CD4-positive, alpha-beta T cell treated with Interleukin-4 for 1 hour (primary cell): ENCODE data around the gene PDCD5.
"Not testable (repeated sequence)": the region's sequence is repeated elsewhere in the genome, so short reads cannot be mapped to it uniquely, and the experiment has no call there.

Source experiments
- DNase-seq, 2 donors: peaks; one replicate each; pipeline ENCODE4 v3.0.0-alpha.2; 2020 to 2022

PDCD5 gene, protein sequence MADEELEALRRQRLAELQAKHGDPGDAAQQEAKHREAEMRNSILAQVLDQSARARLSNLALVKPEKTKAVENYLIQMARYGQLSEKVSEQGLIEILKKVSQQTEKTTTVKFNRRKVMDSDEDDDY

DNA sequence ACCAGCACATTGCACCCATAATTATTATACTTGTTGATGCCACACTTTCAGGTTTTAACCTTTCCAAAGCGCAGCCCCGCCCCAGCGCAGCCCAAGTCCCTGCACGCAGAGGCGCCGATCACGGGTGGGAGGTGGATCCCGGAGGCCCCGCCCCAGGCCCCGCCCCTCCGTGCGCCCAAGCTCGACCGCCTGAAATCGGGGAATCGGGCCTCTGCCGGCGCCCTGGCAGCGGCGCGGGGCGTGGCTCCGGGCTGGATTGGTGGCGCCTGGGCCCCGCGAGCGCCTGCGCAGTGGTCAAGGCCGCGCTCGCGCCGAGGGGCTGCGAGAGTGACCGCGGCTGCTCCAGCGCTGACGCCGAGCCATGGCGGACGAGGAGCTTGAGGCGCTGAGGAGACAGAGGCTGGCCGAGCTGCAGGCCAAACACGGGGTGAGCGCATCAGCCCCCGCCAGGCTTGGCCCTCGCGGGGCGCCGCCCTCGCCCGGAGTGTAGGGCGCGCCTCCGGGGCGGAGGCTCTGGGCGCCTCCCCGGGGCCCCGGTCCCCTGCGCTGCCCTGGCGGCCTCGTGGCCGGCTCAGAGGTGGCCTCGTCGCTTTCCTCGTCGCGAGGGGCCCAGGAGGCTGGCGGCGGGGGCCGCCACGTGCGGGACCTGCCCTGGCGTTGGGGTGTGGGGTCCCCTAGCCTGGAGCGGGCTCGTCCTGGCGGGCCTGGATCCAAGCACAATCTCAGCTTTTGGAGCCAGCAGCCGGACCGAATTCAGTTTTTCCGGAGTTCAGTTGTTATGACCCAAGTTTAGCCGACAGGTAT, at the start of gene PDCD5:
PDCD5 (plus strand) TSS at position 290 of the 804 bp plus-strand sequence; CDS start at position 362, 72 bp downstream.
- peak; percentile 97 for DNase-seq

DNA sequence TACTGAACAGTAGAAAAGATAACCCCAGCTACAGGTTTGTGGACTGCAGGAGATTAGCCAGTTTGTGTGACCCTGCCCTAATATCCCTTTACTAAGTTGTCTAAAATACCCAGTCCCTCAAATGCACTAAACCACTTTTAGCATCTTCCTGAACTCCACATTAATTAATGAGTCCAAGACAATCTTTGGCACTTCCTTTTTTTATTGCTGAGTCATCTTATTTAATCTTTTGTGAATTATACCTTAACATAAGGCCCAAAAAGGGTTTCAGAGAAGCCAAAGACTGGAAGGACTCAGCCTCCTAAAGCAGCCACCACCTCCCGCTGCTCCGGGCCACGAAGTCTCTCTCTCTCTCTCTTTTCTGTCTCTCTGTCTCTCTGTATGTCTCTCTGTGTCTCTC, 48.8 kb upstream of the PDCD5 start:
- DNase-seq: no peak

DNA sequence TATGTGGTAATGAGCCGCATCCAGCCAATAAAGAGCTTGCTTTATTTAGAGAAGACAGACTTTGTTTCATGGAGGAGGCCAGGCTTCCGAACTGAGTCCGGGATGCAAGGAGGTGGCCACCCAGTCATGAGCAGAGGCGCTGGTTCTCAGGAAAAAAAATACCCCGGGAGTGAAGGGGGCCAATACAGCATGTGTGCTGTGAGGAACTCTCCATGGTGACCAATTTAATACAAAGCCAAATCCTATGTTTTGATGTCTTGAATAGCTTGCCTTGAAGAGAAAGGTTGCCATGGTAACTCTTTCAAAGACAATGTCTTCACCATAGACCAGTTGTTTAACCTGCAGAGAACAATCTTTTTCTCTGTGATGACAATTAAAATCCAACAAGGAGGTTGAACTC, 43.4 kb upstream of the PDCD5 start:
- DNase-seq: no peak

DNA sequence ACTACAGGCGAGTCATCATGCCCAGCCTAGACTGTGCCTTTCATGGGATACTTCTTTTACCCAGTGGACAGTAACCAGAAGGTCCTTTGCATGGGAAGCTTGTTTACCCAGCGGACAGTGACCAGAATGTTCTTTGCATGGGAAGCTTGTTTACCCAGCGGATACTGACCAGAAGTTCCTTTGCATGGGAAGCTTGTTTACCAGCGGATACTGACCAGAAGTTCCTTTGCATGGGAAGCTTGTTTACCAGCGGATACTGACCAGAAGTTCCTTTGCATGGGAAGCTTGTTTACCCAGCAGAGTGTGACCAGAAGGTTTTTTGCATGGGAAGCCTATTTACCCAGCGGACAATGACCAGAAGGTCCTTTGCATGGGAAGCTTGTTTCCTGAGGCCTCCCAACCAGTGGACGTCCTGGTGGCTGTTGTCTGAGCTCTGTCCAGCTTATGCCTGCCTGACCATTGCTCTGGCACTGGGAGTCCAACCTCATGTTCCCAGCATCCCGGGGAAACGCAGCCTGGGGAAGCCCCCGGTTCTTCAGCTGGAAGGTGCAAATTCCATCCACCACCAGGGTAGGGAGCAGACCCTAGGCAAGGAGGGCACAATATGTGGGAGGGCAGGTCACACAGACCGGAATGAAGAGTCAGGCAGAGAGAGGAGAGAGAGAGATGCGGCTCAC, 41.6 kb upstream of the PDCD5 start:
- DNase-seq: no peak

DNA sequence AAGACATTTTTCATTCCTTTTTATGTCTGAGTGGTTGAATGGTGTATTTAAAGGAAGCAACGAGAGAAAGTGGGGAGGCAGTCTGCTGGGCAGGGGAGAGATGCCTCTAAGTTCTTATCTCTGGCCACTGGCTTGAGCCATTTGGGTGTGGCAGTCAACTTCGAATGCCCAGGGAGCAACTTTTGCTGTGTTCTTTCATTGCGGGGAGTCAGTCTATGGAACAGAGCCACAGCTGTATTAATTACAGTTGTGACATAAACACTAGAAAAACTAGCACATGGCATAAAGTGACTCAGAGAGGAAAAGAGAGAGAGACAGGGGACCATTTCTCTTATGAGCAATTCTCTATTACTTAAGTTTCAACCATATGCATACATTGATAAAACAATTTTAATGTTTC, 40.4 kb upstream of the PDCD5 start:
- DNase-seq: no peak

DNA sequence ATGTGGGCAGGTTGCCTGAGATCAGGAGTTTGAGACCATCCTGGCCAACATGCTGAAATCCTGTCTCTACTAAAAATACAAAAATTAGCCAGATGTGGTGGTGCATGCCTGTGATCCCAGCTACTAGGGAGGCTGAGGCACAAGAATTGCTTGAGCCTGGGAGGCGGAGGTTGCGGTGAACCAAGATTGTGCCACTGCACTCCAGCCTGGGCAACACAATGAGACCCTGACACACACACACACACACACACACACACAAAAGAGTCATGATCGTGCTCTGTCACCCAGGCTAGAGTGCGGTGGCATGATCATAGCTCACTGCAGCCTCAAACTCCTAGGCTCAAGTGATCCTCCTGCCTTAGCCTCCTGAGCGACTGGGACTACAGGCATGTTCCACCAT, 39.6 kb upstream of the PDCD5 start:
- DNase-seq: not testable (repeated sequence)

DNA sequence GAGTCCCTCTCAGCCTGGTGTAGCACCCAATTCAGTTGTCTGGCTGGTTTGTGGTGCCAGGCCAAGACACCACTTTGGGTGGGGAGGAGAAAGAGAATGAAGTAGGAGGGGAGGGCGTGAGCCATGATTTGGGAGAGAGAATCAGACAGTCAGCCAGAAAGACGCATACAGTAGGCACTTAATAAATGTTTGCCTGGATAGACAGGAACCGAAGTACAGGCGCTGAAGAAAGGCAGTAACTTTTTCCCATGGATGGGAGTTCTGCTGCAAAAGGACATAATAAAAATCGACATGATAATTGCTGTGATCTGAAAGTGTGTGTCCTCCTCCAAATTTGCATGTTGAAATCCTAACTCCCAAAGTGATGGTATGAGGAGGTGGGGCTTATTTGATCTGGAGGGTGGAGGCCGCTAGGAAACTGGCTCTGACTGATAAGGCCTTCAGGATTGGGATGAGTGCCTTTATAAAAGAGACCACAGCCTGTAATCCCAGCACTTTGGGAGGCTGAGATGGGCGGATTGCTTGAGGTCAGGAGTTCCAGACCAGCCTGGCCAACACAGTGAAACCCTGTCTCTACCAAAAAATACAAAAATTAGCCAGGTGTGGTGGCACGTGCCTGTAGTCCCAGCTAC, 38.4 kb upstream of the PDCD5 start:
- no peak for DNase-seq

DNA sequence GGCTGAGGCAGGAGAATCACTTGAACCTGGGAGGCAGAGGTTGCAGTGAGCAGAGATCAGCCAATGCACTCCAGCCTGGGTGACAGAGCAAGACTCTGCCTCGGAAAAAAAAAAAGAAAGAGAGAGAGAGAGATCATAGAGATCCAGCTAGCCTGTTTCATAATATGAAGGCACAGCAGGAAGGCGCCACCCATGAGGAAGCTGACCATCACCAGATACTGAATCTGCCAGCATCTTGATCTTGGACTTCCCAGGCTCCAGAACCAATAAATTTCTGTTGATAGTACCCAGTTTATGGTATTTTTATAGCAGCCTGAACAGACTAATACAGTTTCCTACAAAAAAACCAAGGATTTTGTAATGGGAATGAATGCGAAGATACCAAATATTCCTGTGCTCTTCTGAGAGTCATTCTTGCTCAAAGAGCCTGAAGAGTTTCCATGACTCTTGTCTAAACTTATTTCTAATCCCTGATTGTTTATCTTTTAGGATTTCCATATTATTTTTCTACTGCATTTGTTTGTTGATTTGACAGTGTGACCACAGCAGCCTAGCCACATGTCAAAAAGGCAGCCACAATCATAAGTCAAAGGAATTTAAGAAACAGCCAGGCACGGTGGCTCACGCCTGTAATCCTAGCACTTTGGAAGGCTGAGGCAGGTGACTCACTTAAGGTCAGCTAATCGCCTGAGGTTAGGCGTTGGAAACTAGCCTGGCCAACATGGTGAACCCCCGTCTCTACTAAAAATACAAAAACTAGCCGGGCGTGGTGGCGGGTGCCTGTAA, 37.7 kb upstream of the PDCD5 start:
- DNase-seq: no peak

DNA sequence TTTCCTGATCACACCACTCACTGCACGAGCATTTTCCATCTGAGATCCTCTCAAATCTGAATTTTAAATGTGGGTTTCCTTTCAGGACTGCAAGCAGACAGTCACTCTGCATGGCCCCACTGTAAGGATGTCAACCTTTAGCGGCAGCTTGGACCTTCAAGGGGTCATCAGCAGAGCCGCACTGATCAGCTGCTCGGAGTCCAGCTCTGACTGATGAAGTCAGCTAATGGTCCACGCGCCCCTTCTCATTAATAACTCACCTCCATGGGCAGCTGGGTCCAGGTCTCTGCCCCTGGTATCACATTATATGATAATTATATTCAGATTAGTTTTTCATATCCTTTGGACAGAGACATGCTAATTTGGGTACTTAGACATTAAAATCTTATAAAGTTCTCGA, 36.1 kb upstream of the PDCD5 start:
- no peak for DNase-seq

DNA sequence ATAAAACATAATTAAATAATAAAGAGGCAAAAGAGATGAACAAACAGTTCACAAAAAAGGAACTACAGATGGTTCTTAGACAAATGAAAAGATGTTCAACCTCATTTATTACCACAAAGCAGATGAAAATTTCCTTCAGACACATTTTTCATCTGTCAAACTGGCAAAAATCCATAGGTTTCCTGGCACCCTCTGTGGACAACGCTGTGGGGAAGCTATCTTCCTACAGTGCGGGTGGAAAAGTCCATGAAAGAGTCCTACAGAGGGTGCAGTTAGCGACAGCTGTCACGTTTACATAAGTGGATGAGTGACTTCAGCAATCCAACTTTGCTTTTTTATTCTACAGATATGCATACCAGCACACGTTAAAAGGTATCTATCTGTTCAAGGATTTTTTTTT, 30.3 kb upstream of the PDCD5 start:
- no peak for DNase-seq

DNA sequence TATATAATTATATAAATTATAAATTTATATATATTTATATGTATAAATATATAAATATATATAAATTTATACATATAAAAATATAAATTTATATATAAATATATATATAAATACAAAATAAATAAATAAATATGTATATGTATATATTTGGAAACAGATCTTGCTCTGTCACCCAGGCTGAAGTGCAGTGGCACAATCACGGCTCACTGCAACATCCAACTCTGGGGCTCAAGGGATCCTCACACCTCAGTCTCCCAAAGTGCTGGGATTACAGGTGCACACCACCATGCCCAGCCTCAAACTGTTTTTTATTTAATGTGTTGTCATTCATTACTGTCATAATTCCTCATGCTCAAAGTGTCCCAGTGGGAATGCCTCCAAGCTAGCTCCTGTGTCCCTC, 25.2 kb upstream of the PDCD5 start:
- DNase-seq: no peak

DNA sequence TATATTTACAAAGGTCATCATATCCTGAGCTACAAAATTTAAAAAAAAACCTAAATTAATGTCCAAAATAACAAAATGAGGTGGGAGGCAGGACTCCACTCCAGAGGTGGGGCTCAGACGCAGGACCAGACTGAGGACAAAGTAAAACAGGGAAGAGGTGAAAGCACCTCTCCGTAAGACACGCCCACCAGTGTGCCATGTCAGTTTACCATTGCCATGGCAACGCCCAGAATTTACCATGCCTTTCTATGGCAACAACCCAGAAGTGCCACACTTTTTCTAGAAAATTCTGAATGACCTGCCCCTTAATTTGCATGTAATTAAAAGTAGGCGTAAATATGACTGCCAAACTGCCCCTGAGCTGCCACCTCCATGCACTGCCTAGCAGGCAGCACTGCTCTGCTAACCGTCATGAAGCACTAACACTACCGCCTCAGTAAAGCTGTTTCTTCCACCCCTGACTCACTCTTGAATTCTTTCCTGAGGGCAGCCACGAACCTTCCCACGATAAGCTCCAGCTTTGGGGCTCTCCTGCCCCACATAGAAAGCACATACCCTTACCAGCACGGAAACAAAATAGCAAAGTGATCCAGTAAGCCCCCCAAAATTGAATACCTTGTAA, 22.3 kb upstream of the PDCD5 start:
- no peak for DNase-seq

DNA sequence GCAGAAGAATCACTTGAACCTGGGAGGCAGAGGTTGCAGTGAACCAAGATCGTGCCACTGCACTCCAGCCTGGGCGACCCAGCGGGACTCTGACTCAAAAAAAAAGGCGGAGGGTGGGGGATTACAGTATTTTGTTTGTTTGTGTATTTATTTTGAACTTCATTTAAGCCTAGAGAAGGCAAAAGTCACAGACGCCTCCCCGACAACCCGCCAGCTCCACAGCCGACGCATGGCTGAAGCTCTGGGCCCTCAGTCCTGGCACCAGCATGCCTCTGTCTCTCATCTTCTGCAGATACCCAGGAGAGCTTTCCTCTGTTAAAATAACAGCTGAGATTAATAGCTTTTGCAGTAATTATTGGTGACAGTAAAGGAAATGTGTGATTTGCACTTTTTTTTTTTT, 17.2 kb upstream of the PDCD5 start:
- DNase-seq: no peak

DNA sequence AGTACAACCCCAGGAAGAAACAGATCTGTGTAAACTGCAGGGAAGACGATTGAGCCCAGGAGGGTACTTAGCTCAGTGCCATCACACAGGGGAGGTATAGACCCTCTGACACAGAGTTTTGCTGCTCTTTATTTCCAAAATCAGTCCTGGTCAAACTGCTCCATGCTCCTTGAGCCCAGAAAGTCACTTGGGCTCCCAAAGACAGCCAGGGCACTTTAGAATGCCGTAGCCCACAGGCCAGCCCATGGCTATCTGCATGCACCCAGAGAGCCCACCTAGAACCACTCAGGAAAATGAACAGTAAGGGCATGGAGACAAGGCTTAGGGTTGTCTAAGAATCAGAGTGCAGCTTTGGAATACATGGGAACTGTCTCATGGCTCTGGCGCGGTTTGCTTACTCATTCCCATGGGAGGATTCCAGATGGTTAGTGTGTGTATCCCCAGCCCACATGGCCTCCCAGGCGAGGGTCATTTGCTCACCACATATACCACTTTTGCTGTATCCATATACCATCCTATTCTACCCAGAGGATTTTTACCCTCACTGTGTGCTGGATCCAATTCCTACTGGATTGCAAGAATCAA, 14.7 kb upstream of the PDCD5 start:
- no peak for DNase-seq

DNA sequence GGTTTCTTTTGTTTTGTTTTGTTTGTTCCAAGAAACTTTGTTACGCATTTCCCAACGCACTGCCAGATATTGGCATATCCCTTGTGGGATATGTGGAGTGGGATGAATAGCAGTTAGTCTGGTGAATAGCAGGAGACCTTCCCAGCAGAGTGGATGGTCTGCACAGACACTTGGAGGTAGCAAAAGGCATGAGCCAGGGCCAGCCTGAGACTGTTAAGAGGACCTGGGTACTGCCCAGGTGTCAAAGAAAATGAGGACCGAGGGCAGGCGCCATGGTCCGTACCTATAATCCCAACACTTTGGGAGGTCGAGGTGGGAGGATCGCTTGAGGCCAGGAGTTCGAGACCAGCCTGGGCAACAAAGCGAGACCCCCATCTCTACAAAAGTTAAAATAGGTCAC, 13.5 kb upstream of the PDCD5 start:
- no peak for DNase-seq

DNA sequence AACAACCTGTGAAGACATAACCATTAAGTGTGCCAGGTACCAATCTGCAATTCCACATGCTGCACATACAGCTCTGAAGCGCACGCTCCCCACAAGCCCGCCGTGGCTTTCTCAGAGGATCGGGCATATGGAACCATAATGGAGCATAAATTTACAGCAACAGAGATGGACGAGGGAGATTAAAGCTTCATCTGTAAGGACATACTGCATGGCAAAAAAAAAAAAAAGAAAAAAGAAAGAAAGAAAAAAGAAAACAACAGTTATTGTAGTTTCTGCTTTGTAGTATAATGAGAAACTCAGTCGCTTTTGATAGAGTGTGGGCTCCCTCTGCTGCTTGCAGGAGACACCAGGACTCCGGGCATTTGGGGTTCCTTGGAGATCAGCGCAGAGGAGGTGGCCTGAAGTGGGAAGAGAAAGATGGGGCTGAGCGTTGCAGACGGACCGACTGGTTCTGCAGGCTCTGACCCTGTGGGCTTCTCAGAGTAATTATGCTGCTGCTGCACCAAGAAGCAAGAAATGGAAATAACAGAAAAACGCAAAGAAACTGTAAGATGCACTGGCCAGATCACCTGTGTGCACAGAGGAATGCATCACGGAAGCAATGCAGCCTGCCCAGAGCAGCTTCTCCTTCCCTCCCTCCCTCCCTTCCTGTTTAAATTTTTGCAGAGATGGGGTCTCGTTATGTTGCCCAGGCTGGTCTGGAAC, 10.8 kb upstream of the PDCD5 start:
- DNase-seq: peak; percentile 65 to 68

DNA sequence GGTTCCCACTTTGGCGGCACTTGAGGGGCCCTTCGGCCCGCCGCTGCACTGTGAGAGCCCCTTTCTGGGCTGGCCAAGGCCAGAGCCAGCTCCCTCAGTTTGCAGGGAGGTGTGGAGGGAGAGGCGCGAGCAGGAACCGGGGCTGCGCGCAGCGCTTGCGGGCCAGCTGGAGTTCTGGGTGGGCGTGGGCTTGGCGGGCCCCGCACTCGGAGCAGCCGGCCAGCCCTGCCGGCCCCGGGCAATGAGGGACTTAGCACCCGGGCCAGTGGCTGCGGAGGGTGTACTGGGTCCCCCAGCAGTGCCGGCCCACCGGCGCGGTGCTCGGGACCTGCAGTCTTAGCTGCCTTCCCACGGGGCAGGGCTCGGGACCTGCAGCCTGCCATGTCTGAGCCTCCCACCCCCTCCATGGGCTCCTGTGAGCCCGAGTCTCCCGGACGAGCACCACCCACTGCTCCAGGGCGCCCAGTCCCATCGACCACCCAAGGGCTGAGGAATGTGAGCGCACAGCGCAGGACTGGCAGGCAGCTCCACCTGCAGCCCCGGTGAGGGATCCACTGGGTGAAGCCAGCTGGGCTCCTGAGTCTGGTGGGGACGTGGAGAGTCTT, 9.4 kb upstream of the PDCD5 start:
- not testable (repeated sequence) for DNase-seq

DNA sequence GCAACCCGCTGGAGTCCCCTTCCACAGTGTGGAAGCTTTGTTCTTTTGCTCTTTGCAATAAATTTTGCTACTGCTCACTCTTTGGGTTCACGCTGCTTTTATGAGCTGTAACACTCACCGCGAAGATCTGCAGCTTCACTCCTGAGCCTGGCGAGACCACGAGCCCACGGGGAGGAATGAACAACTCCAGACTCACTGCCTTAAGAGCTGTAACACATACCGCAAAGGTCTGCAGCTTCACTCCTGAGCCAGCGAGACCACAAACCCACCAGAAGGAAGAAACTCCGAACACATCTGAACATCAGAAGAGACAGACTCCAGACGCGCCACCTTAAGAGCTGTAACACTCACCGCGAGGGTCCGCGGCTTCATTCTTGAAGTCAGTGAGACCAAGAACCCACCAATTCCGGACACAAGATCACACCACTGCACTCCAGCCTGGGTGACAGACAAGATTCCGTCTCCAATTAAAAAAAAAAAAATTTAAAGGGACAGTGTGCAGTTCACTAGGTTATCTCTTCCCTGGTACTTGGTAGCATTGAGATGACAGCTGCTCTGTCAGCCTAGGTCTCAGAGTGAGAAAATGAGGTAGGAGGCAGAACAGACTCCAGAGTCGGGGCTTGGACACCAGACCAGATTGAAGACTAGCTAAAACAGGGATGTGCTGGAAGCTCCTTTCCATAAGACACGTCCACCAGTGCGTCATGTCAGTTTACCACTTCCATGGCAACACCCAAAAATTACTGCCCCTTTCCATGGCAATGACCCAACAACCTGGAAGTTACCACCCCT, 8.1 kb upstream of the PDCD5 start:
- peak in 1 of 2 donors; percentile 5 for DNase-seq

DNA sequence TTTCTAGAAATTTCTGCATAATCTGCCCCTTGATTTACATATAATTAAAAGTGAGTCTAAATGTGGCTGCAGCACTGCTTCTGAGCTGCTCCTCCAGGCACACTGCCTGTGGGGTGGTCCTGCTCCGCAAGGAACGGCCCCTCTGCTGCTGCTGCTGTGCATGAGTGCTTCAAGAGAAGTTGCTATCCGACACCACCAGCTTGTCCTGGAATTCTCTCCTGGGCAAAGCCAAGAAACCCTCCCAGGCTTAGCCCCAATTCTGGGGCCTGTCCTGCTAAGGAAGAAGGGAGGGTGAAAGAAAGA, 7.5 kb upstream of the PDCD5 start:
- DNase-seq: no peak

DNA sequence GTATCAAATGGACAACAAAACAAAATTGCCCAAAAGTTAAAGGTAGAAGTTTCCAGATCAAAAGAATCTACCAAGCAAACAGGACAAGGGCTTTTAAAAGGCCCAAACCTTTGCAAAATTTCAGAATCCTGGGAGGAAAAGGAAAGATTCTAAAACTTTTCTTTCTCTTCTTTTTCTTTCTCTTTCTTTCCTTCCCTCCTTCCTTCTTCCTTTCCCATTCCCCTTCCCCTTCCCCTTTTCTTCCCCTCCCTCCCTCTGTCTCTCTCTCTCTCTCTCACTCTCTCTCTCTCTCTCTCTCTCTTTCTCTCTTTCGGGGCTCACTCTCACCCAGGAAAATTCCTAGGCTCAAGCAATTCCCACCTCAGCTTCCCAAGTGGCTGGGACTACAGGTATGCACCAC, 4.2 kb upstream of the PDCD5 start:
- no peak for DNase-seq
